Mucosa of descending colon (tissue), 3 donors: ENCODE data around the gene IKZF4. TPM values are rescaled to one million over a fixed set of nuclear protein-coding genes. Genes with fewer than 3 reads are reported as not detected.

Source experiments
- ATAC-seq: fragments of 200-7000 bp; cut with Tn5 transposase; one replicate; pipeline ENCODE4 v1.9.1; 2020; ENCODE audit warnings: mild to moderate bottlenecking, moderate library complexity
- DNase-seq, 3 donors: peaks; one replicate each; pipeline ENCODE4 v3.0.0-alpha.2; 2020
- H3K36me3 ChIP-seq: fragments of 200-600 bp; one replicate; pipeline ENCODE4 v1.8.0; 2021; ENCODE audit warnings: low read depth, mild to moderate bottlenecking
- H3K4me1 ChIP-seq: fragments of 200-600 bp; one replicate; pipeline ENCODE4 v1.8.0; 2021; ENCODE audit warnings: low read depth, mild to moderate bottlenecking
- H3K4me3 ChIP-seq: fragments of 200-600 bp; one replicate; pipeline ENCODE4 v1.8.0; 2021; ENCODE audit warnings: mild to moderate bottlenecking
- H3K9me3 ChIP-seq: fragments of 200-600 bp; one replicate; pipeline ENCODE4 v1.8.0; 2021; ENCODE audit warnings: mild to moderate bottlenecking
- intact Hi-C, 2 donors: fragments of 100-400 bp; cut with DNase I in 1 of 2; cut with micrococcal nuclease in 1 of 2; formaldehyde crosslinking; loops; one replicate each; pipeline versions ENCODE4 v1.11.0 to v1.11.1; 2022; cut with DNase I, micrococcal nuclease
- total RNA-seq, 3 donors: library from RNA; stranded (reverse); fragmentation: NEBNext Ultra II Directional in 2 of 3; extraction: Animal tissue kit (Norgen Biotek cat#: 25700) in 2 of 3; gene quantifications; one replicate each; pipeline versions ENCODE4 v1.2.1 to v1.2.4, GENCODE V29; 2021 to 2023
- TF ChIP-seq, protein P1 (sequence below): fragments of 200-600 bp; IDR thresholded peaks from one replicate; pipeline ENCODE4 v1.8.0; 2022; ENCODE audit warnings: antibody characterized with exemption, mild to moderate bottlenecking
- donor health status: DM: no; HTN: no; CAD: no; lungs with moderate emphysema.
- donor health status: DM: no; HTN: no; CAD: no.
- donor health status: DM: no; HTN: yes; CAD: no.

The IKZF4 gene
- total RNA-seq, 3 donors from 2014 or later, result 3.5 to 9.1 (median 7.2) TPM

DNA sequence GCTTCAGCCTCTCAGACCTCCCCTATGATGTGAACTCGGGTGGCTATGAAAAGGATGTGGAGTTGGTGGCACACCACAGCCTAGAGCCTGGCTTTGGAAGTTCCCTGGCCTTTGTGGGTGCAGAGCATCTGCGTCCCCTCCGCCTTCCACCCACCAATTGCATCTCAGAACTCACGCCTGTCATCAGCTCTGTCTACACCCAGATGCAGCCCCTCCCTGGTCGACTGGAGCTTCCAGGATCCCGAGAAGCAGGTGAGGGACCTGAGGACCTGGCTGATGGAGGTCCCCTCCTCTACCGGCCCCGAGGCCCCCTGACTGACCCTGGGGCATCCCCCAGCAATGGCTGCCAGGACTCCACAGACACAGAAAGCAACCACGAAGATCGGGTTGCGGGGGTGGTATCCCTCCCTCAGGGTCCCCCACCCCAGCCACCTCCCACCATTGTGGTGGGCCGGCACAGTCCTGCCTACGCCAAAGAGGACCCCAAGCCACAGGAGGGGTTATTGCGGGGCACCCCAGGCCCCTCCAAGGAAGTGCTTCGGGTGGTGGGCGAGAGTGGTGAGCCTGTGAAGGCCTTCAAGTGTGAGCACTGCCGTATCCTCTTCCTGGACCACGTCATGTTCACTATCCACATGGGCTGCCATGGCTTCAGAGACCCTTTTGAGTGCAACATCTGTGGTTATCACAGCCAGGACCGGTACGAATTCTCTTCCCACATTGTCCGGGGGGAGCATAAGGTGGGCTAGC, 13.9 kb downstream of the IKZF4 start:
- DNase-seq (no peak), ATAC-seq (no peak)
- TF ChIP-seq, protein P1, sequence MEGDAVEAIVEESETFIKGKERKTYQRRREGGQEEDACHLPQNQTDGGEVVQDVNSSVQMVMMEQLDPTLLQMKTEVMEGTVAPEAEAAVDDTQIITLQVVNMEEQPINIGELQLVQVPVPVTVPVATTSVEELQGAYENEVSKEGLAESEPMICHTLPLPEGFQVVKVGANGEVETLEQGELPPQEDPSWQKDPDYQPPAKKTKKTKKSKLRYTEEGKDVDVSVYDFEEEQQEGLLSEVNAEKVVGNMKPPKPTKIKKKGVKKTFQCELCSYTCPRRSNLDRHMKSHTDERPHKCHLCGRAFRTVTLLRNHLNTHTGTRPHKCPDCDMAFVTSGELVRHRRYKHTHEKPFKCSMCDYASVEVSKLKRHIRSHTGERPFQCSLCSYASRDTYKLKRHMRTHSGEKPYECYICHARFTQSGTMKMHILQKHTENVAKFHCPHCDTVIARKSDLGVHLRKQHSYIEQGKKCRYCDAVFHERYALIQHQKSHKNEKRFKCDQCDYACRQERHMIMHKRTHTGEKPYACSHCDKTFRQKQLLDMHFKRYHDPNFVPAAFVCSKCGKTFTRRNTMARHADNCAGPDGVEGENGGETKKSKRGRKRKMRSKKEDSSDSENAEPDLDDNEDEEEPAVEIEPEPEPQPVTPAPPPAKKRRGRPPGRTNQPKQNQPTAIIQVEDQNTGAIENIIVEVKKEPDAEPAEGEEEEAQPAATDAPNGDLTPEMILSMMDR, result no peak
- H3K4me3 ChIP-seq, result no peak overlapping the region
- H3K36me3 ChIP-seq, result no peaks in the 10 kb centered on the region
- intact Hi-C loops, result loop anchor here in 1 of 2 donors (5.0 kb wide), 1 partner anchor 42 kb away; no protein-coding TSS in a partner anchor
- no peaks in the 10 kb centered on the region for H3K9me3 ChIP-seq
- no peaks in the 10 kb centered on the region for H3K4me1 ChIP-seq

DNA sequence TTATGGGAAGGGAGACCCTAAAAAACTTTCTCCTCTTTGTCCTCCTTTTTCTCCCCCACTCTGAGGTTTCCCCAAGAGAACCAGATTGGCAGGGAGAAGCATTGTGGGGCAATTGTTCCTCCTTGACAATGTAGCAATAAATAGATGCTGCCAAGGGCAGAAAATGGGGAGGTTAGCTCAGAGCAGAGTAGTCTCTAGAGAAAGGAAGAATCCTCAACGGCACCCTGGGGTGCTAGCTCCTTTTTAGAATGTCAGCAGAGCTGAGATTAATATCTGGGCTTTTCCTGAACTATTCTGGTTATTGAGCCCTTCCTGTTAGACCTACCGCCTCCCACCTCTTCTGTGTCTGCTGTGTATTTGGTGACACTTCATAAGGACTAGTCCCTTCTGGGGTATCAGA, 16.3 kb downstream of the IKZF4 start:
- no peaks in the 10 kb centered on the region for H3K9me3 ChIP-seq
- DNase-seq (no peak), ATAC-seq (no peak)
- H3K36me3 ChIP-seq, result no peaks in the 10 kb centered on the region
- H3K4me3 ChIP-seq, result no peak overlapping the region
- intact Hi-C loops, result no loop called here
- TF ChIP-seq, protein P1, result no peak
- peaks cover 3% of the 10 kb centered on the region for H3K4me1 ChIP-seq

DNA sequence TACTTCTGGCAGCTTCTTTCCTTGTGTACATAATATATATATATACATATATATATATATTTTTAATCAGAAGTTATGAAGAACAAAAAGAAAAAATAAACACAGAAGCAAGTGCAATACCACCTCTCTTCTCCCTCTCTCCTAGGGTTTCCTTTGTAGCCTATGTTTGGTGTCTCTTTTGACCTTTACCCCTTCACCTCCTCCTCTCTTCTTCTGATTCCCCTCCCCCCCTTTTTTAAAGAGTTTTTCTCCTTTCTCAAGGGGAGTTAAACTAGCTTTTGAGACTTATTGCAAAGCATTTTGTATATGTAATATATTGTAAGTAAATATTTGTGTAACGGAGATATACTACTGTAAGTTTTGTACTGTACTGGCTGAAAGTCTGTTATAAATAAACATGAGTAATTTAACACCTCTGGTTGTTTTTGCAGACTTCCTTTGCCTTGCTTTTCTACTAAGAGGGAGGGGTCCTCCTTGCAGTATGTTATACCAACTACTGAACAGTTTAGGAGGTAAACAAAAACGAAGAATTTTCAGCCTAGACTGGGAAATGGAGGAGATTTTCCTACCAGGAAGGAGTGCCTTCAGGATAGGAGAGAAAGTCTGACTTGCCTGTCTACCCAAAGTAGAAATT, 17.3 kb downstream of the IKZF4 start:
- no peak overlapping the region for H3K4me3 ChIP-seq
- no peak for ATAC-seq
- H3K4me1 ChIP-seq, result peaks cover 9% of the 10 kb centered on the region
- TF ChIP-seq, protein P1, result no peak
- no peaks in the 10 kb centered on the region for H3K36me3 ChIP-seq
- H3K9me3 ChIP-seq, result no peaks in the 10 kb centered on the region
- DNase-seq, result no peak
- intact Hi-C loops, result no loop called here

DNA sequence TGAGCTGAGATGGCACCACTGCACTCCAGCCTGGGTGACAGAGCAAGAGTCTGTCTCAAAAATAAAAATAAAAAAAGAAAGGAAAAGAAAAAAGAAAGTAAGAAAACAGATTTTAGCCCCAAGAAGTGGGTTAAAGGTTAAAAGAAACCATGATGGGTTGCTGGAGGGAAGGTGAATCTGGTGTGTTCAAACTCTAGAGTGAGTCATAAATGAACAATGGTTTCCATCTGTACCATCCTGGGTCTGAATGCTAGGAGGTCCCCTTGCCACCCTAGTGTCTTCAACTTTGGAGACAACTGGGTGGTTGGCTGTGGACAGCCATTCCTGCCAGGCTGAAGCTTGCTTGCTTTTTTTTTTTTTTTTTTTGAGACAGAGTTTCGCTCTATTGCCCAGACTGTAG, 19.3 kb downstream of the IKZF4 start:
- TF ChIP-seq, protein P1, result no peak
- H3K36me3 ChIP-seq, result no peaks in the 10 kb centered on the region
- H3K9me3 ChIP-seq, result no peaks in the 10 kb centered on the region
- H3K4me3 ChIP-seq, result no peak overlapping the region
- intact Hi-C loops, result no loop called here
- peaks cover 20% of the 10 kb centered on the region for H3K4me1 ChIP-seq
- ATAC-seq (no peak), DNase-seq (no peak)

DNA sequence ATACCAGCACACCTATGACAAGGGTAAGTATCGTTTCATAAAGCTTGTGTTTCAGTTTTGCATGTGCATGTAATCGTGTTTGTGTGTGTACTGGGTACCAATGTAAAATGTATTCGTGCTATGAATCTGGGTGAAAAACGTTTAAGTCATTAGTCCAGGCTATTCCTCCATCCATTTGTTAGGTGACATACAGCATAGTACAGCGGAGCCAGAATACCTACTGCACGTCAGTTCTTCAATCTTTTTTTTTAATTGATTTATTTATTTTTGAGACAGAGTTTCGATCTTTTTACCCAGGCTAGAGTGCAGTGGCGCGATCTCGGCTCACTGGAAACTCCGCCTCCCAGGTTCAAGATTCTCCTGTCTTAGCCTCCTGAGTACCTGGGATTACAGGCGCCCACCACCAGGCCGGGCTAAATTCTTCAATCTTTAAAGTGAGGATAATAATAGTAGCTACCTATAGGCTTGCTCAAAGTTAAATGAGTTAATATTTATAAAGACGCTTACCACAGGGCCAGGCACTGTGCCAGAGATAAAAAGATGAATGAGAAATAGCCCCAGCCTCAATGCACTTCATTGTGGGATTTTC, 20.2 kb downstream of the IKZF4 start:
- Histone ChIP-seq H3K4me1 (peaks cover 20% of the 10 kb centered on the region), H3K36me3 (no peaks in the 10 kb centered on the region), H3K4me3 (no peak overlapping the region), H3K9me3 (no peaks in the 10 kb centered on the region)
- ATAC-seq, result no peak
- intact Hi-C loops, result no loop called here
- DNase-seq, result peak in 1 of 3 donors; percentile 38
- TF ChIP-seq, protein P1, result no peak
